Stimulated activated CD4-positive, alpha-beta T cell treated with anti-CD3 and anti-CD28 coated beads, TNF-alpha, amount 100 ng/mL, for 4 hours (primary cell): ENCODE results near the gene ABHD15.

ENCODE experiments used
- DNase-seq, 3 experiments: peaks; one replicate each; pipeline ENCODE4 v3.0.0-alpha.2; 2020; ENCODE audit warnings: low read depth in 3 of 3

ABHD15 gene

DNA sequence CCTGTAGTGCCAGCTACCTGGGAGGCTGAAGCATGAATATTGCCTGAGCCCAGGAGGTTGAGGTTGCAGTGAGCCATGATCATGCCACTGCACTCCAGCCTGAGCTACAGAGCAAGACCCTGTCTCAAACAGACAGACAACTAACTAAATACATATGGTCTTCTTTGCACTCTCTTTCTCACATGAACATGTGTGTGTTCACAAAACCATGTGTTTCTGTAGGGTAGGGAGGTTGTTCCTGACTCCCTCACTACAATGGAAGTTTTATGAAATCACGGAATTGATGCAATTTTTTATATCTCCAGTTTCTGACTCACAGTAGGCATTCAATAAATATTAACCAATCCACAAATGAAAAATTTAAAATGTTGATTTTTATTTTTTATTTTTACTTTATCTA is 48.5 kb downstream of the ABHD15 start:
- no peak for DNase-seq

DNA sequence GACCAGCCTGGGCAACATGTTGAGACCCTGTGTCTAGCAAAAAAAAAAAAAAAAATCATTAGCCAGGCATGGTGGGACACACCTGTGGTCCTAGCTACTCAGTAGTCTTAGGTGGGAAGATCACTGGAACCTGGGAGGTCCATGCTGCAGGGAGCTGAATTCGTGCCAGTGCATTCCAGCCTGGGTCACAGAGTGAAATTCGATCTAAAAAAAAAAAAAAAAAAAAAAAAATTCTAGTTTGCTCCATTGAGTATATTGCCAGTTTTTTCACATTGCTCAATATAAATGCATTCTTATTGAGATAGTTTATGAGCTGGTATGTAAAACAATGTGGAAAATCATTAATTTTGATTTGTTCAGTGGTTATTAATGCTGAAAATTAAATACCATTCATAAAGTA is 52.0 kb downstream of the ABHD15 start:
- no peak for DNase-seq

DNA sequence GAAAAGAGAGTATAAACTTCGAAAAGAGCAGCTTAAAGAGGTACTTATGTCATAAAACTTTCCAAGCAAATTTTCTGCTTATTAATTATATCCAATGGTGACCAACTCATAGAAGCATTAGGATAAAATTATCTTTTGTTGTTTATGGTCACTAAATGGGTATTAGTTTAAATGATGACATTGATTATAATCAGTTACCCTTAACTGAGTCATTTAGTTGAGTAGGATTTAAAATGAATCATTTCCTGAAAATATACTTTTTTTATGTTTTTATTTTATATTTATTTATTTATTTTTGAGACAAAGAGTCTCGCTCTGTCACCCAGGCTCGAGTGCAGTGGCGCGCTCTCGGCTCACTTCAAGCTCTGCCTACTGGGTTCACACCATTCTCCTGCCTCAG is 55.9 kb downstream of the ABHD15 start:
- no peak for DNase-seq
